Fibroblast of the aortic adventitia (primary cell): ENCODE results near the gene NRXN2. TPM values are rescaled to one million over a fixed set of nuclear protein-coding genes. Genes with fewer than 3 reads are reported as not detected.

Experiments used
- DNase-seq: peaks from one replicate; pipeline ENCODE4 v3.0.0-alpha.2; 2010; ENCODE audit warnings: low read depth
- H3K4me3 ChIP-seq: 2 replicates; pipeline ENCODE4 v1.5.1; 2011; ENCODE audit warnings: low read depth, mild to moderate bottlenecking, control low read depth, low read length, moderate library complexity
- total RNA-seq: library from RNA; depleted of rRNA; stranded (reverse); fragments of >200 nt; gene quantifications from 2 replicates; pipeline ENCODE4 v1.2.3, GENCODE V29; 2012; ENCODE audit warnings: low replicate concordance
- TF ChIP-seq, protein P1 (sequence below): IDR thresholded peaks from 2 replicates; pipeline ENCODE4 v1.5.1; 2011; ENCODE audit warnings: mild to moderate bottlenecking, low read length, control low read depth, inconsistent platforms; ENCODE audit not compliant: insufficient read depth

The NRXN2 gene
- total RNA-seq, 1 donor = 3.3 TPM

- DNase-seq = no peak
- no peak overlapping the region for H3K4me3 ChIP-seq
- TF ChIP-seq, protein P1, sequence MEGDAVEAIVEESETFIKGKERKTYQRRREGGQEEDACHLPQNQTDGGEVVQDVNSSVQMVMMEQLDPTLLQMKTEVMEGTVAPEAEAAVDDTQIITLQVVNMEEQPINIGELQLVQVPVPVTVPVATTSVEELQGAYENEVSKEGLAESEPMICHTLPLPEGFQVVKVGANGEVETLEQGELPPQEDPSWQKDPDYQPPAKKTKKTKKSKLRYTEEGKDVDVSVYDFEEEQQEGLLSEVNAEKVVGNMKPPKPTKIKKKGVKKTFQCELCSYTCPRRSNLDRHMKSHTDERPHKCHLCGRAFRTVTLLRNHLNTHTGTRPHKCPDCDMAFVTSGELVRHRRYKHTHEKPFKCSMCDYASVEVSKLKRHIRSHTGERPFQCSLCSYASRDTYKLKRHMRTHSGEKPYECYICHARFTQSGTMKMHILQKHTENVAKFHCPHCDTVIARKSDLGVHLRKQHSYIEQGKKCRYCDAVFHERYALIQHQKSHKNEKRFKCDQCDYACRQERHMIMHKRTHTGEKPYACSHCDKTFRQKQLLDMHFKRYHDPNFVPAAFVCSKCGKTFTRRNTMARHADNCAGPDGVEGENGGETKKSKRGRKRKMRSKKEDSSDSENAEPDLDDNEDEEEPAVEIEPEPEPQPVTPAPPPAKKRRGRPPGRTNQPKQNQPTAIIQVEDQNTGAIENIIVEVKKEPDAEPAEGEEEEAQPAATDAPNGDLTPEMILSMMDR = no peak
Measured at GRCh38 chr11:64763526-64764039, 40.6 kb upstream of the NRXN2 start.

- DNase-seq = peak; percentile 74
- H3K4me3 ChIP-seq = no peak overlapping the region
- TF ChIP-seq, protein P1 = no peak
Measured at GRCh38 chr11:64762674-64763525, 39.9 kb upstream of the NRXN2 start.

DNA sequence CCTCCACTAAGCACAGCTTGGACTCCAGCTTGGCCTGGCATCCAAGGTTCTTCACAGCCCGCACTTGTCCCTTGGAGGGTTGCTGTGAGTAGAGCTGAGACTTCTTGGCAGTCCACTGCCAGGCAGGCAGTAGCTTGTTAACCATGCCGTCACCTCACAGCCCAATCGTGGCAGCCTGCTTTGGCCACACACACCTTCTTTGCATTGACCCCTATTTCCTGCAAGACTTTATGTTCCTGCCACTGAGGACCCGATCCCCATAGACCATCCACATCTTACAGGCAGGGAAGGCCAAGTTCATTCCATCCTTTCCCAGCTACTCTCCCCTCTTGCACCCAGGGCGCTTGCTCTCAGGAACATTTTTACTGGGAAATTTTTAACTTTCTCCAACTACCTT is 39.3 kb upstream of the NRXN2 start:
- DNase-seq = no peak
- TF ChIP-seq, protein P1 = no peak
- H3K4me3 ChIP-seq = no peak overlapping the region

DNA sequence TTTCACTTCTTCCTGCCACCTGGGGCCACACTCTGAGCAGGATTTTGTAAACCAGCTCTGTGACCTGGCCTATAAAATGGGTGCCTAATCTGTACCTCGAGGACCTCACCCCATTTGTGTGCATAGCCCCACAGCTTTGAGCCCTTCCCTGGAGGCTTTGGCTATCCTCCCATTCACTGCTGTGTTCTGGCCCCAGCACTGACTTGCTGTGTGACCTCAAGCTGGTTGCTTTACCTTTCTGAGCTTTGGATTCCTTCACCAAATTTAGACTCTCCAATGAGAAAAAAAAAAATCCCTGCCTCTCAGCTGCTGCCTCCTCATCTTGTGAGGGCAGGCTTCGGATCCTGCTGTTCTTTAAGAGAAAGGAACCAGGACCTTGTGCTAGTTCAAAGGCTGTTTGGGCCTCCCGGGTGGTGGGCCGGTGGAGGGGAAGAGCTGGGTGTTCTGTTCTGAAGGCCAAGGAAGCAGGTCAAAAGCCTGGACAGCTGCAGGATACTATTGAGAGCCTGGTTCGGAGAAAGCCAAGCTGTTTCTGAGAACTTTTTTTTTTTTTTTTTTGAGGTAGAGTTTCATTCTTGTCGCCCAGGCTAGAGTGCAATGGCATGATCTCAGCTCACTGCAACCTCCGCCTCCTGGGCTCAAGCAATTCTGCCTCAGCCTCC is 37.9 kb upstream of the NRXN2 start:
- DNase-seq = no peak
- H3K4me3 ChIP-seq = no peak overlapping the region
- TF ChIP-seq, protein P1 = no peak

GRCh38 chr11:64759722-64760719 is 37.0 kb upstream of the NRXN2 start, which contains the start of gene PYGM:
Gene PYGM (minus strand): TSS chr11:64759974. CDS start chr11:64759898, 76 bp downstream.
- TF ChIP-seq, protein P1 = no peak
- H3K4me3 ChIP-seq = peak within 1 kb of the TSS; percentile 10
- peak; percentile 80 for DNase-seq

DNA sequence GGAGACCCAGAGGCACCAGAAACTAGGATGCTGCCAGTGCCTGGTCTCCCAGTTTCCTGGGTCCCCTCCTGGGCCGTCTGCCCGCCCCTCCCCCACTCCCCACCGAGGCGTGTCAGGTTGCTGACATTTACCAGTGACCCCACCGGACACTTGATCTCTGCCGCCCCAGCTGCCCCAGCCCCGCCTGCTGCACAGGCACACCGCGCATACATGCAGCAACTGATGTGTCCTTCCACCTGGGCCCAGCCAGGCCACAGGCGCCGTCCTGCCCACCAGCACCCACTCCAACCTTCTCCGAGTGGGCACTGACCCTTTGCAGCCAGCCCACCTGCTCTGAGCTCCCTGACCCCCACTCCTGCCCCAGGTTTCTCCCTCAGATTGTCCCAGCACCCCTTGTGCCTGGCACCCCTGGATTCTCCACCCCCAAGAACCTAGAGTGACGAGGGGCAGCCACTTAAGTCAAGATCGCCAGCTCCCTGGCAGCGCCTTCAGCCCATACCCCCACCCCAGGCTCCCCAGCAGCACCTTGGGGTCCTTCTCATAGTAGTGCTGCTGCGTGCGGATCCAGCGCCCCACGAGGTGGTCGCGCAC is 36.2 kb upstream of the NRXN2 start:
- H3K4me3 ChIP-seq = peak overlapping the region; percentile 10
- TF ChIP-seq, protein P1 = no peak
- DNase-seq = no peak
